ENCODE data around the gene RBMXL3.

Gene RBMXL3

DNA sequence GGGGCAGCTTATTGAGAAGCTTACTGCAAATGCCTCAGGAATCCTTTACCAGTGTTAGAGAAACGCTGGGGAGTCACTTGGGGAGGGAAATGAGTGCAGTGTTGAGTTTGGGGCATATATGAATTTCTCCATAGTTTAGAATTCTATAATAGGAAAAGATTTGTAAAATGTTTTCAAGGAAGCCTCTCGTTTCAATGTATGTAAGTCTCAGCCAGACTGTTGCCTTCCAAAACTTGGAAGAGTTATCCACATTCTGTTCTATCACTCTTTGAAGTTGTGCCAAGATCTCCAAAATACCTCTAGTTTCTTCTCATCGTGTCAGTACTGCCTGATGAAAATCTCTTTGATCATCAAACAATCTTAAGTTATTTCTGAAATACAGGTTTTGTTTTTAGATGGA lies 45.3 kb downstream of the RBMXL3 start:
- no peak for DNase-seq

DNA sequence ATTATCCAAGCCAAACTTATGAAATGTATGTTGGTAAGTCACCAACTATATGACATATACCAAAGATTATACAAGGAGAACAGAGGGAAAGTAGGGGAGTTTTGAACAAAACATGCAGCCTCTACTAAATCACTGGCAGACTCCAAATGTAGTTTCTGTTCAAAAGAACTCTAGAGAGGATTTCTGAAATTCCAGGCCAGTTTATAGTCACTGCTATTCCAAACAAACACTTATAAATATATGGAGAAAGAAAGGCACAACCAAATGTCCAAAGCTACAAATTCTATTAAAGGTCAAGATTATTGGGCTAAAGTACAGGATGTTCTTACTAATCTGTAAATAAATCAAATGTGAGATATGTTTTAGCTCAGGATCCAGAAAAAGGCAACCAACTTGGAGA lies 47.4 kb downstream of the RBMXL3 start:
- DNase-seq, result no peak

DNA sequence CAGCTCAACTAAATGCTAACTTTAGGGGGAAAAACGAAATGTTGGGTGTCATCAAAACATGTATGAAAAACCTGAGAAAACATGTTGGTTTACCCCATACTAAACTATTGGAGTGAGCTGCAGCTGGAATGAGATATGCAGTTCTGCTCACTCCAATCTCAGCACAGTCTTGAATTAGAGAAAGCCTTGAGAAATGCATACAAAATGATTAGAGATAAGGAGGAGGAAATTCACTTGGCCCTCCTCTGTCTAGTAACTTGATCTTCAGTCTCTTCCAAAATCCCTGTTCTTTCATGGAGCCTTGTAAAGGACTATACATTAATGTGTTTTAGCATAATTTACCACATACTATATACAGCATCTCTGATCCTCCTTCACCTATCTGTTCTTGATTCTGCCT lies 47.8 kb downstream of the RBMXL3 start:
- no peak for DNase-seq
